ENCODE data around the gene ACSM6.

ACSM6 gene

DNA sequence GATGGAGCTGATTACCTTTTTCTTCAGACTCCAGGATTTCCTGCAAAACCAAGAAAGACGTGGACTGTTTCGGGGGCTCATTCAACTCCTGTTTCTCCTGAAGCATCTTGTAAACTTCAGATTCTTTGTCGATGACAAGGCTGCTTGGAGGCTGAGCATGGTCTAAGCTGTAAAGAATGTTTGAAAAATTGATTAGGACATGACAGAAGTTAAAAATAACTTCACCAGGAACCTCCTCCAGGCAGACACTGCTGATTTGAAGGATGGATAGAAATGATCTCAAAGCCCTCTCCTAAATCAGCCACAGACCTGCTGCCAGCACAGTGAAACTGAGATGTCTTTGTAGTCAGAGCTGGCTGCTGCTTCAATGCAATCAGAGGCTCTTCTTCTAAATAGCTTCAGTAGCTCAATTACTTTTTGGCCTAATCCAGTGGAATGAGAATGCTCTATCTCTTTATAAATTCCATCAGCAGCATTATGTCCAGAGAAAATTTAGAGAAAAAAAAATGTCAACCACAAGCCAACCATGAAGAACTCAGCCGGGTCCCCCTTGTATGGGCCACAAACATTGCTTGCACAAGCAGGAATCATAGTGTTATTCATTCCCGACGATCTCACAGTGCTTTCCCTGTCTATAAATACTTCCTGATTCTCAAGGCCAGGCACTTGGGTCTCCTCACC, 53.3 kb downstream of the ACSM6 start:
- no peak for DNase-seq

DNA sequence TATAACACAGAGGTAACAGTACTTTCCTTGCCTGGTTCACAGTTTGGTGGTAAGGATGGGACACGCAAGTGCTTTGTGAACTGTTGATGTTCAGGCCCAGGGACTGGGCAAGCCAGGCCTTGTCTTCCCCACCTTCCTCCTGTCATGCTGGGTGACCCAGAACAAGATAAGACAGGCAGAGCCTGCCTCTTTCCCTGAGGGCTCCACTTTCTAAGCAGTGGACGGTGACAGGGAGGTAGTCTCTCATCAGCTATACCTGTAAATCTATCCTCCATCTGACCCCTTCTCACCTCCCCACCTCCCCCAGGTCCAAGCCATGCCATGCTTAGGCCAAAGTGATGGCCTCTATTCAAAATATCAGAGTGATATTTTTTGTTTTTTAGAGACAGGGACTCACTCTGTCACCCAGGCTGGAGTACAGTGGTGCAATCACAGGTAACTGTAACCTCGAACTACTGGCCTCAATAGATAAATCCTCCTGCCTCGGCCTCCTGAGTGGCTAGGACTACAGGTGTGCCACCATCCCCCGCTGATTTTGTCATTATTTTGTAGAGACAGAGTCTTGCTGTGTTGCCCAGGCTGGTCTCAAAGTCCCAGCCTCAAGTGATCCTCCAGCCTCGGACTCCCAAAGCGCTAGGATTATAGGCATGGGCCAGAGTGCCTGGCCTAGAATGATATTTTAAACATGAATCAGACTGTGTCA, 54.0 kb downstream of the ACSM6 start:
- no peak for DNase-seq

DNA sequence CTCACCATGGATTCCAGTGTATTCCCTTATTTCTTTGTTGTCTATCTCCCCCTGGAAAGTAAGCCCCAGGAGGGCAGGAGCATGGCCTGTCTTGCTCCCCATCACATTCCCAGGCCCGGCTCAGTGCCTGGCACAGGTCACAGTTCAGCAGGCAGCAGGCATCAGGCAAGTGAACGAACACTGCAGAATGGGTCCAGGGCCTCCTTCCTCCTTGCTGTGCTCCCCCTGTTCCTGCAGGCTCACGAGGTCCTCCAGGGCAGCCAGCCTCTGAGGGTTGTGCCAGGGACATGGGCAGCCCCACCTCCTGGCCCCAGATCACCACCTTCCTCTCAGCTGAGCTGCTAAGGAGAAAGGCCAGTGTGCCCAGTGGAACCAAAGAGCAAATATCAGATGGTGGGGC, 55.0 kb downstream of the ACSM6 start:
- DNase-seq: no peak

DNA sequence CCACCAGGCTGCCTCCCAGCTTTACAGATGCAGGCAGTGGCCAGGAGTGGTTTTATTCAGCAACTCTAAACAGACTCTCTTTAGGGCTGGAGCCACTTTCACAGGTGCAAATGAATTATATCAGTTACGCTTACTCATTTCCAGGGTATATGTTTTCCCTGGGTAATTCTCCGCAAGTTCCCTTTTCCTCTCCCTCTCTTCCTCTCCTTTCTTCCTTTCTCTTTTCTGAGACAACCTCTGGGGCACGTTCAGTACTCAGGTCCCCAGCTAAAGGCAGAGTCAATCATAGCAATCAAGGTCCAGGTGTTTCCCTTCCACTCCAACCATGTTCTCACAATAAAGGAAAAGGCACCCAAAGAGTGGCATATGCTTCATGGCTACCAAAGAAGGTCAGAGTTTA, 55.4 kb downstream of the ACSM6 start:
- DNase-seq: no peak

DNA sequence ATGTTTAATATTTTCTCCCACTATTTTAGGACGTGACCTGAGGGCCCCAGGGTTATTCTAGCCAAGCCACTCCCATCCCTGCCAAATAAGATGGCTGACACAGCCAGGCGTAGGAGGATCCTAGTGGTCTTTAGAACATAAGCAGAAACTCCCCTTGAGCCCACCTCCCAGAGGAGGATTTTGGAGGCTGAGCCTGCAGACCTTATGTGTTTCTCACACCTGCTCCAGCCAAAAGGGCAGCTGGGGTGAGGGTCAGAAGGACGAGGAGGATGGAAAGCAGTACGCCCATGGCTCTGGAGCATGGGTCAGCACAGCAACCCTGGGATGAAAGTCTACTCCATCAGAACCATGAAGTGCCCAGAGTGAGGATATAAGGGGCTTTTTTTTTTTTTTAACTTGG, 56.8 kb downstream of the ACSM6 start:
- no peak for DNase-seq

DNA sequence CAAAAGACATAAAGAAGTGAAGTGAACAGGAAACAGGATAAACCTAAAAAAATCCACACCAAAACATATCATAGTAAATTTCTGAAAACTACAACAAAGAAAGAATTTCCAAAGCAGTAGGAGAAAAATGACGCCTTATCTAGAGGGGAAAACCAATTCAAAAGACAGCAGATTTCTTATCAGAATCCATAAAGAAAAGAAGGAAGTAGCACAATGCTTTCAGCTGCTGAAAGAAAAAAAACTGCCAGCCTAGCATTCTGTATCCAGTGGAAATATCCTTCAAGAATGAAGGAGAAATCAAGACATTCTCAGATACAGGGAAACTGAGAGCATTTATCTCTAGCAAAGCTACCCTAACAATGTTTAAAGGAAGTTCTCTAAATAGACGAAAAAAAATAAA, 59.0 kb downstream of the ACSM6 start:
- no peak for DNase-seq

DNA sequence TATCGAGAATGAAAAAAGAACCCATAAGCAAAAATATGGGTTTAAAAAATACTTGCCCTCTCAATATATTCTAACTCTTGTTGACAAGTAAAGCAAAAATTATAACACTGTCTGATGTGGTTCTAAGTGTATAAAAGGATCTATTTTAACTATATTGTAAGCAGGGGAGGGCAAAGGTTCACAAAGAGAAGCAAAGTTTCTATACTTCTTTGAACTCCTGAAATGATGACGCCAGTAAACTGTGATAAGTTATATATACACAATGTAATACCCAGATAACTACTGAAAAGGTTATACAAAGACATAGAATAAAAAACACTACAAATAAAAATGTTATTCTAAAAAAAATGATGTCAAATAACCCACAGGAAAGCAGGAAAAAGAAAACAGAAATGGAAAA, 59.6 kb downstream of the ACSM6 start:
- DNase-seq: no peak

DNA sequence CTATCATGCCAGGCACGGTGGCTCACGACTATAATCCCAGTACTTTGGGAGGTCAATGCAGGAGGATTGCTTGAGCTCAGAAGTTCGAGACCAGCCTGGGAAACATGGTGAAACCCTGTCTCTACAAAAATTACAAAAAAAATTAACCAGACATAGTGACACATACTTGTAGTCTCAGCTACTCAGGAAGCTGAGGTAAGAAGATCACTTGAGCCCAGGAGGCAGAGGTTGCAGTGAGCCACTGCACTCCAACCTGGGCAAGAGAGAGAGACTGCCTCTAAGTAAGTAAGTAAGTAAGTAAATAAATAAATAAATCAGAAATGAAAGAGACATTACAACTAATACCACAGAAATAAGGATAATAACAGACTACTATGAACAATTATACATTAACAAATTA, 60.6 kb downstream of the ACSM6 start:
- no peak for DNase-seq

DNA sequence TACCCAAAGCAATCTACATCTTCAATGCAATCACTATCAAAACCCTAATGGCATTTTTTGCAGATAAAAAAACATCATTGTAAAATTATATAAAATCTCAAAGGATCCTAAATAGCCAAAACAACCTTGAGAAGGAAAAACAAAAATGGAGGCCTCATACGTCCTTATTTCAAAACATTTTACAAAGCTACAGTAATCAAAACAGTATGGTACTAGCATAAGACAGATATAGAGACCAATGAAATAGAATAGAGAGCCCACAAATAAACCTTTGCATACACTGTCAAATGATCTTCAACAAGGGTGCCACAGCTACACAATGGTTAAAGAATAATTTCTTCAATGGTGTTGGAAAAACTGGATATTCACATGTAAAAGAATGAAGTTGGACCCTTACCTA, 62.2 kb downstream of the ACSM6 start:
- no peak for DNase-seq

DNA sequence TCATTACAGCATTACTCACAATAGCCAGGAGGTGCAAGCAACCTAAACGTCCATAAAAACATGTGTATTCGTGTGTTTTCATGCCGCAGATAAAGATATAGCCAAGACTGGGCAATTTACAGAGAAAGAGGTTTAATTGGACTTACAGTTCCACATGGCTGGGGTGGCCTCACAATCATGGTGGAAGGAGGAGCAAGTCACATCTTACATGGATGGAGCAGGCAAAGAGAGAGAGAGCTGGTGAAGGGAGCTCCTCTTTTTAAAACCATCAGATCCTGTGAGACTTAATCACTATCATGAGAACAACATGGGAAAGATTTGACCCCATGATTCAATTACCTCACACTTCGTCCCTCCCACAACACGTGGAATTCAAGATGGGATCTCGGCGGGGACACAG, 63.8 kb downstream of the ACSM6 start:
- DNase-seq: no peak

DNA sequence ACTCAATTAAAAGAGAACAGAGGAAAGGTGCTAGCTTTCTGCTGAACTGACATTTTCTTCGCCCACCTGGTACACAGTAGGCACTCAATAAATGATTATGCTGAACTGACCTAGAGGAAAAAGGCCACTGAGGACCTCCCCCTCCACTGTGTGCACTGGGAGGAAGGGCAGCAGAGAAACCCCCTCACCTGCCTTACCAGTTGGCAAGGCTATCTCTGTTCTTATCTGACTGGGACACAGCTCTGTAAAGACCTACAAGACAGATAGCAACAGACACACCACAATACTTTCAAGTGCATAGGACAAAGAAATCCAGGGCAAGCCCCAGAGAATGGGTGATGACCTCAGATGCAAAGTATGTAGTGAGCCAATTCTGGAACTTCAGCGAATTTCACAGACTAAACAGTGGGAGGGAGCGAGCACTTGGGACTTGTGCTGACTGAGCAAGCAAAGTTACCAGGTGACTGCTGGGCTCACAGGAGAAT, 66.4 kb downstream of the ACSM6 start:
- DNase-seq: no peak

DNA sequence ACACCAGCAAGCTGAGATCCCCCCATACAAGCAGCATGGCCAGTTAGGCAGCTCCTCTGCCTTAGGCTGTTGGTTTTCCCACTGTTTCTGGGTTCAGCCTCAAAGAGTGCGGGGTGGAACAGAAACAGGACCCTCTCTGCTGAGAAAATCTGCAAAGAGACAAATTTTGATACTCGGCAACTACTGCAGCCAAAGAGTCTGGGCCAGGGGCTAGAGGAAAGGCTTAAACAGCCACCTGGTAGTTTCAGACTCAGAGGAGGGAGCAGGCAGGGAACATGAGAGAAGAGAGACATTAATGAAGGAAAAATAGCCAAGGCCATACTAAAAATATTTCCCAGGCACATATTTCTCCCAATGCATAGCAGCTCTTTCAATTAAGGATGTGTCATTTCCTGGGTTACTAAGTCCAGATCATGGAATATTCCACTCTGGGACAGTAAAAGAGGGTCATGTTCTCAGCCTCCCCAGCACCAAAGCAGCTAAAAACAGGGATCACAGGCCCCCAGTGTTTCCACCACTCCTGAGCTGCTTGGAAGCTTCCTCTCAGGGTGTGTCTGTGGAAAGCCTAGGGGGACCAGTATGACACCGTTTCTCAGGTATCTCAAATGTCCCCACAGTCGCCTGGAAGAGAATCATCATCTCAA, 67.0 kb downstream of the ACSM6 start:
- no peak for DNase-seq

DNA sequence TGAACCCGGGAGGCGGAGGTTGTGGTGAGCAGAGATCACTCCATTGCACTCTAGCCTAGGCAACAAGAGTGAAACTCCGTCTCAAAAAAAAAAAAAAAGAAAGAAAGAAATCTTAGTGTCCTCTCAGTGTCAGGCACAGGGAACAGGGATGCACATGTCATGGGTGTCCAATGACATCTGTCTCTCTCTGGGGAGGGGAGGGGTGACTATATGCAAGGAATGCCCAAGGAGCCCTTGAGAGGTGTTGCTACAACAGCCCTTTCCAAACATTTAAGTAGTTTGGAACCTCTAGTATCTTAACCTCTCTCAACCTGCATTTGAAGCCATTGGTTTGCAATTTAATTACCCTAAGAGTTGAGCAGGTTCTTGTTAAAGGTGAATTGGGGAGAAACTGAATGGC, 67.9 kb downstream of the ACSM6 start:
- DNase-seq: no peak

DNA sequence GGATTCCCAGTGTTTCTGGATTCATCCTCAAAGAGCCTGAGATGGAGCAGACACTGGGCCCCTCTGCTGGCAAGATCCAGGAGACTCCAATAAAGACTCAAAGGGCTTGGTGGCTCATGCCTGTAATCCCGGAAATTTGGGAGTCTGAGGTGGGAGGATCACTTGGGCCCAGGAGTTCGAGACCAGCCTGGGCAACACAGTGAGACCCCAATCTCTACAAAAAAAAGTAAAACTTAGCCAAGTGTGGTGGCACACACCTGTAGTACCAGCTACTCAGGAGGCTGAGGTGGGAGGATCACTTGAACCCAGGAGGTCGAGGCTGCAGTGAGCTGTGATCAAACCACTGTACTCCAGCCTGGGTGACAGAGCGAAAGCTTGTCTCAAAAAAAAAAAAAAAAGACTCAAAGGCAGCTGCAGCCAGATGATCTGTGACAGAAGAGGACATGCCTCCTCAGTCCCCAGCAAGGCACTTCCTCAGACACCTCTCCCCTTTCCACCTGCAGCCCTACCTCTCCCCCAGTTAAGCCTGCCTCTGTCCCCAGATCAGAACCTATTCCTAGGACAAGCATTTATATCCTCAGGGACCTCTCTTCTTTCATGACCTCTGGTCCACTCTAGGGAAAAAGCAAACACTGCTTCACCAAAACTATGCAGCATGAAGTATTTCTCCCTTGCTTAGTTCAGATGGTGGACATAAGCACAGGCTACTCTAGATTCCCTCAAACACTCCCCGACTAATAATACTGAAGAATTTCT, 68.9 kb downstream of the ACSM6 start:
- DNase-seq: no peak

DNA sequence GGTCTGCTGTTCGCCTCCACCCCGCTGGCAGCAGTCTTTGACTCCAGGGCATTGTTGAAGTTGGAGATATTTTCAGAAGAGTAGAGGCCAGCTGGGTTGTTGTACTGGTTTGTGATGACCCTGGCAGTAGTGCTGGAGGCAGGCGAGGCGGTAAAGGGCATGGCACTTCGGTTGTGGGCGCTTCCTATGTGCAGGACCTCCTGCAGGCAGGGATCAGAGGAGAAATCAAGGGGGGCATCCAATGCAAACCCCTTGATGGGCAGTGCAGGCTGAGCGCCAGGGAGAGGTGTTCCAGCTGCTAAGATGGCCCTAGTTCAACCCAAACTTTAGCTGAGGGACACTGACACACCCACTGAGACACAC, 69.8 kb downstream of the ACSM6 start:
- no peak for DNase-seq

DNA sequence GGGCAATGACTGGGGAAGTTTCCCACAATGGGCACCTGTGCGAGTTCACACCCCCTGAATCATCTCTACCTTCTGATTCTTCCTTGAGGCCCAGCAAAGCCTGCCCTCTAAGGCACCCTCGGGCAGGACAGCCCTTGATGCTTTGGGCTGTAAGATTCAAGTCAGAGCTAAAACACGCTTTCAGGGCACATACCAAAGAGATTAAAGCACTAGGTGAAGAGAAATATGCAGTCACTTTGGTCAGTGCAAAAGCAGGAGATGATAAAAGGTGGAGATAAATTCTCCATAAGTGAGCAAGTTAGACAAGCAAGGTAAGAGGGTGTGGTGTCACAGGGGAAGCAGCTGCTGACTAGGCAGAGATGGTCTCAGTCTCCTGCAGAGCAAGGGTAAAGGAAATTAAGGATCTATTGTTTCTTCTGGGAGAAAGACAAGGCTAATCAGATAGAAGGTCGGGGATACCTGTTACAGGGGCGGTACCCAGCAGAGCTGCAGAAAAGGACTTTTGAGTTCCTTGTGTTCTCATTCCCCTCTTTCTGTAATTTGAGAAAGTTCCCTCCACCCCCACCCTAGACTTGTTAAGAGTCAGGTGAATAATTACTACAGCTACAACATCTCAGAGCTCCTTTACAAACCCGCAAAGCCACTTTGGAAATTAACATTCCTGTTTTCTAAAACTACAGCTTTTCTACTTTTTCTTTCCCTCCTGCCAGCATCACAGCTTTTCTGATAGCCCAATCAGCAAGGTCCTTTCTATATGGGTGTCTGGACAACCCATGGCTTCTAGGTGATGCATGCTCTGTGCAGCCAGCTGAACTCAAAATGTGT, 70.4 kb downstream of the ACSM6 start:
- no peak for DNase-seq

DNA sequence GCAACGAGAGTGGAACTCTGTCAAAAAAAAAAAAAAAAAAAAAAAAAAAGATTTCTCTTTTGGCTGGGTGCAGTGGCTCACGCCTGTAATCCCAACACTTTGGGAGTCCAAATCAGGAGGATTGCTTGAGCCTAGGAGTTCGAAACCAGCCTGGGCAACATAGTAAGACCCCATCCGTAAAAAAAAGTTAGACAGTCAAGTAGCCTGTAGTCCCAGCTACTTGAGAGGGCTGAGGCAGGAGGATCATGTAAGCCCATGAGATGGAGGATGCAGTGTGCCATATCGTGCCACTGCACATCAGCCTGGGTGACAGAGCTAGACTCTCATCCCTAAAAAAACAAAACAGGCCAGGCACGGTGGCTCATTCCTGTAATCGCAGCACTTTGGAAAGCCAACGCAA, 71.5 kb downstream of the ACSM6 start:
- no peak for DNase-seq

DNA sequence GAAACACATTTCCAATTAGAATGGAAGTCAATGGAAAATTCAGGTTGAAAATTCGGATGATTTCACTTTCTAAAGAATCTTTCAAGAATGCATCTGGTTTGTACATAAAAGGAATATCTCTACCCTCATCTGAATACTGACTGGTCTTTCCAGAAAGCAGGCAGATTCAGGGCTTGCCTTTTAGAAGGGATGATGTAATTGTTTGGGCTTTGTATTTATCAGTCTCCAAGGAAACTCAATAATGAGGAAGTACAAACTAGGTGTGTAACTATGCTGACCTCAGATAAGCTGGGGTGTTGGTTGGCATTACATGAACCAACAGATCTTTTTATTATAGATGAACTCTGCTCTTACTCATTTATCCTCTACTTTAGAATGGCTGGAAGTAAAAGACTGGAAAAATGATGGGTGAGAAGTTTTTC, 72.6 kb downstream of the ACSM6 start:
- DNase-seq: peak; percentile 58

DNA sequence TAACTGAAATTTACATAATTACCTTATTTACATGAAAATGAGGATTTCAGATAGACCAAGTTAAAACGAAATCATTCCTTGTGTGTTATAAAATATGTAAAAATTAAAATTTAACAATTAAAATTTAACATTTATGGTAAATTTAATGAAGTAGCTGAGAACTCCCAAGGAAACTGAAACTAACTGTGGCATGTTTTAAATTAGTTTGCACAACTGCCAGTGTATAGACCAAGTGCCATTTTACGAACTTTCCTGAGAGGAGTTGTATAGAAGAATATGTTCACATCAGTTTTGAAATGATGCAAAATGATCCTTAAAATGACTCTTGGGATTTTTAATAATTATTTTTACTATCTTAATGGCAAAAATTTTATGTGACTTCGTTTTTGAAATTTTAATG, 73.2 kb downstream of the ACSM6 start:
- no peak for DNase-seq

DNA sequence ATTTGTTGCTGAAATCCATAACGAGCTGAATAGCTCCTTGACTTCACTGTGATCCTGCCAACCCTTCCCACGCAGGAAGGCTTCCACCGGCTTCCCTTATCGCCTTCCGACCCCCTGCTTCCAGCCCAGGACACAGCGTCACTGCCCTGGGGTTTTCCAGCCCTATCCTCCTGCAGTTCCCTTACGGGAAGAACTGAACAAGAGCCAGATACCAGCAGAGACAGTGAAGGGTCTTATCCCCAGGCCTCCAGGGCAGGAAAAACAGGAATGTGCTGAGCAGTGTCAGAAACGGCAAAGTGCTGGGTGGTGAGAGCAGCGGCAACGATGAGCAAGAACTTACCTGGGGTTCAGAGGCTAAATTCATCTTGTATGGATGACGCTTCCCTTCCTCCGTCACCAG, 74.4 kb downstream of the ACSM6 start:
- DNase-seq: no peak

DNA sequence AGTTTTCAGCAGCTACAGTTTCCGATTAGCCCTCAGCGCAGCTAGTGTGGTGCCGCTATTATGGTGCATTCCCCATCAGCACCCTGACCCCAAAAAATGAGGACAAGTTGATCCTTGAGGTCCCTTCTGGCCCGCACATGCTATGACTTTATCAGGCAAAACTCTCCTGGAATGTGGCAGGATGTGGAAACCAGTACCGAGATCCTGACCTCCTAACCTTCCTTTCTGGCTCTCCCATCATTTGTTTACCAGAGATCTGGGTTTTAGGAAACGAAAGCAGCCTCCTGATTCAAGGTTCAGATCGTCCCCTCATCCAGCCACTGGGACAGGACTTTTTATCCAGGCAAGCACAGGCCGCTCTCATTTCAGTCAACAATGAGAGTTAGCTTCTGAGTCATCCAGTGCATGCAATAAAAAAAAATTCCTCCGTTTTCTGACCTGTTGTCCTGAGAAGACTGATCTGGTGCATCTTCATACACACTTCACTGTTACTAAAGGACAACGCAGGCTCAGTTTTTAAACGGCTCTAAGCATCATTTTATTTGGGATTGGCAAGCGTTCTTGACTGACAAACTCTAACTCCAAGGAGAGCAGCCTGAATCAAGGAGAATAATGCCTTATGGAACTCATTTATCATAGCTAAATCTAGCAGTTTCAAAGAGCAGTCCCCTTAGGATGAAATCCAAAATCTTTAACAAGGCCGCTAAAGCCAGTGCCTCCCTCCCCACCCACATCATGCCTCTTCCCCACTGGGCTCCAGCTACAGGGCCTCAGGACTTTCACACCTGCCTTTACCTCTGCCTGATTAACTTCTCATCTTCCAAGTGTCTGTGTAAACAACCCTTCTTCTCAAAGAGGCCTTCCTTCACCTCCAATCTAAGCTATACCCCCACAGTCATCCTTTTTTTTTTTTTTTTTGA, 79.6 kb downstream of the ACSM6 start:
- no peak for DNase-seq

All from NCI-H774 (cell line).